EL (cell line): ENCODE results near the gene LCP2.

Experiments
- DNase-seq: peaks from one replicate; pipeline ENCODE4 v3.0.0-alpha.2; 2016

LCP2 gene

DNA sequence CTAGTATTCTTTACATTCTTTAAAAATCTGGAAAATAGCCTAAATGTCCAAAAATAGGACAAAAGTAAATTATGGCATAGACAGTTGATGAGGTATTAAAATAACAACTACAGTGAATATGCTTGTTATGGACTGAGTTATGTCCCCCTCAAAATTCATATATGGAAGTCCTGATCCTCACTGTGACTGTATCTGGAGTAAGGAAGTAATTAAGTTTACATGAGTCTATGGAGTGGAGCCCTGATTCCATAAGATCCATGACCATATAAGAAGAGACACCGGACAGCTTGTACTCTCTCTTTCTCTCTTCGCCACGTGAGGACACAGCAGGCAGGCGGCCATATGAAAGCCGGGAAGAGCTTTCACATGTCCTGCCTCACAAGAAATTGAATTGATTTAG, 93.4 kb downstream of the LCP2 start:
- DNase-seq: no peak

- no peak for DNase-seq
Measured at GRCh38 chr5:170202117-170202516, 95.5 kb downstream of the LCP2 start.

- no peak for DNase-seq
Measured at GRCh38 chr5:170201311-170201710, 96.3 kb downstream of the LCP2 start.

DNA sequence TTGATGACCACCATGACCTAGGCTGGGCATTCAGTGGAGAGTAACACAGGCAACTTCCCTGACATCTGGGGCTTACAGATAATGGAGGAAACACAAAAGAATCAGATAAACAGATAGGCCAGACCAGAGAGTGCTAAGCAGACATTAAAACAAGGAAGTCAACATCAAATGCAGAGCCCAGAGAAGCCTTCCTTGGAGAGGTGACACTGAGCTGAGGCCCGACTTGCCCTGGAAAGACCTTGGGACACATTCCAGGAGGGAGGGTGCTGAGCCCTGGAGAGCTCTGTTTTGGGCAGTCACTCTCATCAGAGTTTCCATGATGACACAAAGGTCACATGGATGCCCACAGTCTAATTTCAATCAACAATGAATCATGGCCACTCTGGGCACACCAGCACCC, 96.7 kb downstream of the LCP2 start:
- DNase-seq: no peak
